Ovary (tissue), 3 donors: ENCODE data around the gene LSMEM2.

Experiments used
- POLR2A ChIP-seq: fragments of 450-650 bp; IDR thresholded peaks from one replicate; pipeline ENCODE4 v1.6.1; 2017; ENCODE audit warnings: antibody characterized with exemption, mild to moderate bottlenecking, moderate library complexity
- TF ChIP-seq, protein P1 (sequence below), 3 donors: fragments of 450-650 bp in 2 of 3; fragments of 200-600 bp in 1 of 3; IDR thresholded peaks; one replicate each; pipeline versions ENCODE4 v1.5.1 to v1.8.0; 2016 to 2022; ENCODE audit warnings: antibody characterized with exemption in 3 of 3, mild to moderate bottlenecking in 1 of 3
- donor health status: DM: no; HTN: no; CAD: no.

- TF ChIP-seq, protein P1, sequence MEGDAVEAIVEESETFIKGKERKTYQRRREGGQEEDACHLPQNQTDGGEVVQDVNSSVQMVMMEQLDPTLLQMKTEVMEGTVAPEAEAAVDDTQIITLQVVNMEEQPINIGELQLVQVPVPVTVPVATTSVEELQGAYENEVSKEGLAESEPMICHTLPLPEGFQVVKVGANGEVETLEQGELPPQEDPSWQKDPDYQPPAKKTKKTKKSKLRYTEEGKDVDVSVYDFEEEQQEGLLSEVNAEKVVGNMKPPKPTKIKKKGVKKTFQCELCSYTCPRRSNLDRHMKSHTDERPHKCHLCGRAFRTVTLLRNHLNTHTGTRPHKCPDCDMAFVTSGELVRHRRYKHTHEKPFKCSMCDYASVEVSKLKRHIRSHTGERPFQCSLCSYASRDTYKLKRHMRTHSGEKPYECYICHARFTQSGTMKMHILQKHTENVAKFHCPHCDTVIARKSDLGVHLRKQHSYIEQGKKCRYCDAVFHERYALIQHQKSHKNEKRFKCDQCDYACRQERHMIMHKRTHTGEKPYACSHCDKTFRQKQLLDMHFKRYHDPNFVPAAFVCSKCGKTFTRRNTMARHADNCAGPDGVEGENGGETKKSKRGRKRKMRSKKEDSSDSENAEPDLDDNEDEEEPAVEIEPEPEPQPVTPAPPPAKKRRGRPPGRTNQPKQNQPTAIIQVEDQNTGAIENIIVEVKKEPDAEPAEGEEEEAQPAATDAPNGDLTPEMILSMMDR (IDR thresholded peaks at IDR 0.05), result no peak
- no peak for TF ChIP-seq POLR2A
Measured at GRCh38 chr3:50258029-50258680, 20.7 kb upstream of the LSMEM2 start.
